Smooth muscle cell (in vitro differentiated cells): ENCODE results near the gene GJD3. TPM values are rescaled to one million over a fixed set of nuclear protein-coding genes. Genes with fewer than 3 reads are reported as not detected.

Experiments used
- DNase-seq: peaks from one replicate; lab custom pipeline; 2025; ENCODE audit not compliant: unreplicated experiment; lab: John Stamatoyannopoulos, UW
- H2AFZ ChIP-seq: fragments of 200-600 bp; sonication (generic); 2 replicates; pipeline ENCODE4 v1.6.0; 2016; ENCODE audit warnings: antibody characterized with exemption, low read depth, mild to moderate bottlenecking
- H3F3A ChIP-seq: fragments of 200-600 bp; sonication (generic); 2 replicates; pipeline ENCODE4 v1.6.0; 2017; ENCODE audit warnings: antibody characterized with exemption, low read depth
- H3K27ac ChIP-seq: fragments of 200-600 bp; sonication (generic); 2 replicates; pipeline ENCODE4 v1.5.1; 2016; ENCODE audit warnings: low read depth, mild to moderate bottlenecking
- H3K27me3 ChIP-seq: fragments of 200-600 bp; sonication (generic); 2 replicates; pipeline ENCODE4 v1.6.1; 2016; ENCODE audit warnings: low read depth, mild to moderate bottlenecking
- H3K36me3 ChIP-seq: fragments of 200-600 bp; sonication (generic); 2 replicates; pipeline ENCODE4 v1.5.1; 2016; ENCODE audit warnings: low read depth
- H3K4me1 ChIP-seq: fragments of 200-600 bp; sonication (generic); 2 replicates; pipeline ENCODE4 v1.5.1; 2016; ENCODE audit warnings: low read depth
- H3K4me2 ChIP-seq: fragments of 200-600 bp; sonication (generic); 2 replicates; pipeline ENCODE4 v1.6.0; 2016; ENCODE audit warnings: mild to moderate bottlenecking
- H3K4me3 ChIP-seq: fragments of 200-600 bp; sonication (generic); 2 replicates; pipeline ENCODE4 v1.5.1; 2016; ENCODE audit warnings: mild to moderate bottlenecking
- H3K79me2 ChIP-seq: fragments of 200-600 bp; sonication (generic); 2 replicates; pipeline ENCODE4 v1.6.0; 2016; ENCODE audit warnings: low read depth, mild to moderate bottlenecking
- H3K9ac ChIP-seq: fragments of 200-600 bp; sonication (generic); 2 replicates; pipeline ENCODE4 v1.6.0; 2016; ENCODE audit warnings: low read depth
- H3K9me3 ChIP-seq: fragments of 200-600 bp; sonication (generic); replicated peaks from 2 replicates; pipeline ENCODE4 v1.5.1; 2016; ENCODE audit warnings: low read depth
- H4K20me1 ChIP-seq: fragments of 200-600 bp; sonication (generic); 2 replicates; pipeline ENCODE4 v1.6.0; 2016; ENCODE audit warnings: low read depth
- CTCF ChIP-seq: fragments of 200-600 bp; sonication (generic); IDR thresholded peaks from 2 replicates; pipeline ENCODE4 v1.5.1; 2017; ENCODE audit warnings: borderline replicate concordance, mild to moderate bottlenecking, antibody characterized with exemption; ENCODE audit not compliant: insufficient read depth, poor library complexity, severe bottlenecking
- WGBS: methylation state at CpG from one replicate; pipeline ENCODE4 v1.1.7; 2016; ENCODE audit warnings: low lambda C conversion rate; 5-methylcytosine and 5-hydroxymethylcytosine counted together
- polyA plus RNA-seq: library from polyadenylated mRNA; unstranded; fragments of >200 nt; fragmentation: Nextera tagmentation; extraction: Ambion mirVana; gene quantifications from 2 replicates; pipeline ENCODE4 v1.2.1, GENCODE V29; 2016
- total RNA-seq: library from RNA; depleted of rRNA; stranded (reverse); fragments of >200 nt; gene quantifications from 2 replicates; pipeline ENCODE4 v1.2.3, GENCODE V29; 2014

The GJD3 gene
- total and polyA plus RNA-seq, 2 experiments from 2014 or later = 0.30 TPM; not detected in 1

- no peaks in the 10 kb centered on the region for H3K36me3 ChIP-seq
- TF ChIP-seq CTCF = no peak
- no peak overlapping the region for H3K27ac ChIP-seq
- H3K4me3 ChIP-seq = no peak overlapping the region
- no peak overlapping the region for H3K4me2 ChIP-seq
- no peaks in the 10 kb centered on the region for H3F3A ChIP-seq
- no peak for DNase-seq
- H3K4me1 ChIP-seq = peaks cover 18% of the 10 kb centered on the region
- peaks cover 14% of the 10 kb centered on the region for H3K79me2 ChIP-seq
- WGBS = 91% methylated on average over 8 of the region's 9 CpGs
- no peak overlapping the region for H2AFZ ChIP-seq
- H3K27me3 ChIP-seq = no peaks in the 10 kb centered on the region
- no peak overlapping the region for H3K9ac ChIP-seq
- H4K20me1 ChIP-seq = peaks cover 35% of the 10 kb centered on the region
- no peaks in the 10 kb centered on the region for H3K9me3 ChIP-seq
Observed at GRCh38 chr17:40352779-40353394, 11.7 kb downstream of the GJD3 start.

- H3K9me3 ChIP-seq = no peaks in the 10 kb centered on the region
- H4K20me1 ChIP-seq = peaks cover 41% of the 10 kb centered on the region
- H3K4me2 ChIP-seq = no peak overlapping the region
- no peaks in the 10 kb centered on the region for H3F3A ChIP-seq
- no peak for DNase-seq
- H3K79me2 ChIP-seq = peaks cover 20% of the 10 kb centered on the region
- TF ChIP-seq CTCF = no peak
- no peak overlapping the region for H3K9ac ChIP-seq
- H3K4me3 ChIP-seq = no peak overlapping the region
- peaks cover 24% of the 10 kb centered on the region for H3K4me1 ChIP-seq
- WGBS = 99% methylated on average over 7 of the region's 7 CpGs
- no peaks in the 10 kb centered on the region for H3K36me3 ChIP-seq
- no peak overlapping the region for H2AFZ ChIP-seq
- H3K27ac ChIP-seq = no peak overlapping the region
- H3K27me3 ChIP-seq = no peaks in the 10 kb centered on the region
Observed at GRCh38 chr17:40352237-40352778, 12.2 kb downstream of the GJD3 start.

- no peak for DNase-seq
- WGBS = 79% methylated on average over 27 of the region's 27 CpGs
- peaks cover 27% of the 10 kb centered on the region for H3K79me2 ChIP-seq
- no peak overlapping the region for H3K4me2 ChIP-seq
- peaks cover 48% of the 10 kb centered on the region for H4K20me1 ChIP-seq
- no peak overlapping the region for H3K9ac ChIP-seq
- no peak overlapping the region for H3K4me3 ChIP-seq
- no peak overlapping the region for H3K27ac ChIP-seq
- no peaks in the 10 kb centered on the region for H3F3A ChIP-seq
- no peaks in the 10 kb centered on the region for H3K27me3 ChIP-seq
- TF ChIP-seq CTCF = no peak
- peaks cover 31% of the 10 kb centered on the region for H3K4me1 ChIP-seq
- no peaks in the 10 kb centered on the region for H3K9me3 ChIP-seq
- no peaks in the 10 kb centered on the region for H3K36me3 ChIP-seq
- H2AFZ ChIP-seq = no peak overlapping the region
Observed at GRCh38 chr17:40351359-40352236, 12.9 kb downstream of the GJD3 start.
